ENCODE data around the gene ERAS. TPM values are rescaled to one million over a fixed set of nuclear protein-coding genes. Genes with fewer than 3 reads are reported as not detected.
"Not testable (repeated sequence)": the region's sequence is repeated elsewhere in the genome, so short reads cannot be mapped to it uniquely, and the experiment has no call there.

Gene ERAS
- total RNA-seq, 1 donor from 2014 or later, result not detected

DNA sequence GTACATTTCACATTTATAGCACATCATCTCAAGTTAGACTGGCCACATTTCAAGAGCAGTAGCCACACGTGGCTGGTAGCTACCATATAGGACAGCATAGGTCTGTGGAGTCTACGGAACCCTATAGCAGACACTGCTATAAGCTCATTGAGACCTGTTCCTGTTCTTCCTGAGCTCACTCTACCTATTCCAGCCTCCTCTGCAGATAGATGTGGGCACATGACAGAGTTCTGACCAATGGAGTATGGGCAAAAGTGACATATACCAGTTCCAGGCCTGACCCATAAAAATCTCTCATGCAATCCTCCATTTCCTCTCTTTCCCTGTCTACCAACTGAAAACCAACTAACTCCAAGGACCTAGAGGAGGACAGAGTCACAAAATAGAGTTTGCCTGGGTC, 28.0 kb upstream of the ERAS start:
- no peak for DNase-seq

DNA sequence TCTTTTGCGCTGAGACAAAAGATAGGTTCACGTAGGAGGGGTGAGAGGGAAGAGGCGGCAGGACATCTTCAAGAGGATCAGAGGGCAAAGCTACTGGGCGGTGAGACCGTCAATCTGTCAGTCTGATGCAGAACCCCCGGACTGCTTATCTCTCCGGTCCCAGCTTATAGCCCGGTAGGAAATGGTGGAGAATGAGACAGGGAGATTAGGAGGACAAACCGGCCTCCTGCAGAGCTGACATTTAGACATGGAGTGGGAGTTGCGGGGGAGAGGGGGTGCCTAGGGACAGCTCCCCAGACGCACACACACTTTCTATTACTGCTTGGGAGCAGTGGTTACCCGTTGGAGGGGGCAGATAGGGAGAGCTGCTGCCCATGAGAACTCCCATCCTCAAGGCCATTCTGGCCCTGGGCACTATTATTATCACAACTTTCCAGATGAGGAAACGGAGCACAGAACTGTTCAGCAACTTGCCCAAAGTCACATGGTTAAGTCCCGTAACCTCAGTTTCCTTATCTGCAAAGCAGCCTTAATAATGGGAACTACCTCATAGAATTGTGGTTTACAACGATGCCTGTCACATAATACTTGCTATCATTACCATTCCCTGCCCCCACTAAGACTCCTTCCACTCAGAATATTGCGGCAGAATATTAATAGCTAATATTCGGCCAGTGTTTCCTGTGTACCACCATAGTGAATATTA, 25.6 kb upstream of the ERAS start:
- peak; percentile 61 for DNase-seq

DNA sequence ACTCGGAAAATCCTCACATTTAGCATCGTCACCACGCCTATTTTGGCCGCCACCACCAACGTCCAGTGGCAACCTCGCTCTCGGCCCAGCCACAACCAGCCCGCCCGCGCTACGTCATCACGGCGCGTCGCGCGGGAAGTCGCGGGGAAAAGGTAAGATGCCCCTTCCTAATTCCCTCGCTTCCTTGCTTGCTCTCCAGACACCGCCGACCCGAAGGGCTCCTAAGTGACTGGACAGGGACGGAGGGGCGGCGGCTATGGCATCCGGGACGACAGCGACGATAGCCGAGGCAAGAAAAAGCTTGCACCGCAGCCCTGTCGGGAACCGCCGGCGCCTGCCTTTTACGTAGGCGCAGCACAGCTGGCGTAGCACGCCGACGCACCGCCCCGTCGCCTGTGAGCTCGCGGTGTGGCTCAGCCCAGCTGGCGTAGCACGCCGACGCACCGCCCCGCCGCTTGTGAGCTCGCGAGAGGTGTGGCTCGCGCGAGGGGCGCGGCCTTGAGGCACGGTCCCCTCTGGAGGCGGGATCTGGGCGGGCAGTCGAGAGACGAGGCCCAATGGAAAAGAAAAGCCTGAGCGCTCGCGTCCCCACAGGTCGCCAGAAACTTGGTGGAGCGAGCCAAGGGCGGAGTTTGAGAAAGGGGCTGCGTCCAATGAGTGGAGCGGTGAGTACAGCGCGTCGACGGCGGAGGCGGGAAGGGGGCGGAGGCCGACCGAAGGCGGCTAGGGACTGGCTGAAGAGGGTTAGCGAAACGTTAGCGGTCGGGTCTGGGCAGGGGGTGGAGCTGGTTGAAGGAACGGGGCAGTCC, 24.8 kb upstream of the ERAS start, which contains the start of gene HDAC6:
Gene HDAC6, plus strand, starts transcription at position 788 of the 809 bp plus-strand sequence. CDS start 626 bp downstream, outside the sequence.
- DNase-seq, result peak; percentile 97

DNA sequence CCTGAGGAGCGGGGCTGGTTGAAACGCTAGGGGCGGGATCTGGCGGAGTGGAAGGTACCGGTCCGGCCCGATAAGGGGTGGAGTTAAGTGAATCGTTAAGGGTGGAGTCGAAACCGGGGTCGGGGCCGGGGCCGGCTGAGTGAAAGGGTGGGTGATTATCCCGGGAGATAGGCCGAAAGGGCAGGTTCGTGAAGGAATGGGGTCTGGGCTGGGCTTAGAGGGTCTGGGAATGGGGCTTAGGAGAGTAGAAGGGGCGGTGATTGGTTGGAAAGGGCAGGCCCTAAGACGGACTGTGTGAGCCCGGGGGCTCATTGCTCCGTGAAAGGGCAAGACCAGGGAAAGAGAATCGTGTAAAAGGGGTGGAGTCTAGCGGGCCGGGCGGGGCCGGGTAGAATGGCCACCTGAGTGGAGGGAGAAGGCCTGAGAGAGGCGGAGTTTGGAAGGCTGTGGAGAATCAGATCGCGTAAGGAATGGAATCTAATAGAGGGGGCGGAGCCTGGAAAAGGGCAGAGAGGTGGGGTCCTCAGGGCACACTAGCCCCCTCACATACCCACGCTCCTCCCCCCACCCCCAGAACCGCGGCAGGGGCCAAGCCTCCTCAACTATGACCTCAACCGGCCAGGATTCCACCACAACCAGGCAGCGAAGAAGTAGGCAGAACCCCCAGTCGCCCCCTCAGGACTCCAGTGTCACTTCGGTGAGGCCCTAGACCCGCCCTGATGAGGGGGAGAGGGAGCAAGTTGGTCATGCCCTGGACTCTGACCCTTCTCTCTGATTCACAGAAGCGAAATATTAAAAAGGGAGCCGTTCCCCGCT, 24.0 kb upstream of the ERAS start:
- DNase-seq, result peak; percentile 53

DNA sequence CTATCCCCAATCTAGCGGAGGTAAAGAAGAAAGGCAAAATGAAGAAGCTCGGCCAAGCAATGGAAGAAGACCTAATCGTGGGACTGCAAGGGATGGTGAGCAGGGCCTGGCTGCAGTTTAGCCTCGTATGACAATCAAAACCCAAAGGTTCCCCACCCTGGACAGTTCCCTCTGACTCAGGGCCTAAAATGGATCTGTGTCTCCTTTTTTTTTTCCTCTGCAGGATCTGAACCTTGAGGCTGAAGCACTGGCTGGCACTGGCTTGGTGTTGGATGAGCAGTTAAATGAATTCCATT, 23.5 kb upstream of the ERAS start:
- DNase-seq, result no peak

DNA sequence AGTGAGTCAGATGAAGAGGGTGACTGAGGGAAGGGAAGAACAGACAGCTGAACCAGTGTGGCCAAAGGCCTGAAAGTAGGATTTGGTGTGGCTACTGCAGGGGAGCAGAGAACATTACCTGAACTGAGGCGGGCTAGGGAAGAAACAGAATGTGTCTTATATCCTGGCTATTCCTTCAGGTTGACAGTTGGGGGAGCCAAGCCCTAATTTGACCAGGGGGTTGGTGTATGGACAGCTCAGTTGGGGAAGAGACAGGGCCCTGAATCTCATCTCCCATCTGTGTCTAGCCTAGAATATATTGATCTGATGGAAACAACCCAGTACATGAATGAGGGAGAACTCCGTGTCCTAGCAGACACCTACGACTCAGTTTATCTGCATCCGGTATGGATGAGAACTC, 20.2 kb upstream of the ERAS start:
- no peak for DNase-seq

DNA sequence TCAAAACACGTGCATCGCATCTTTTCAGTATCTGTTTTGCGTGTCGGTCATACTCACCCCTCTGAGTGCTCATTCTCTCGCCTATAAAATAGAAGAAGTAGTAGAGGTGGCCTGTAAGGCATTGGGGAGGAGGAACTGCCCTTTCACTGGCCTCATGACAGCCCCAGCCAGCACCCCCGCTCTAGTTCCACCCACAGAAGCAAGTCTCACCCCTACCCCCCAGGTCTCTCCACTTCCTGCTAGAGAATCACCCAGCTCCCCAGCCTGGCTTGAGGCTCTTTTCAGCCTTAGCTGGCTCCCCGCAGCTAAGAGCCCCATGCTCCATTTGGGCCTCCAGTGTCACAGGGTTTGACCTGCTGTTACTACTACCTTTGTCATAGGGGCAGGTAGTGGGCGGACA, 12.7 kb upstream of the ERAS start:
- no peak for DNase-seq

DNA sequence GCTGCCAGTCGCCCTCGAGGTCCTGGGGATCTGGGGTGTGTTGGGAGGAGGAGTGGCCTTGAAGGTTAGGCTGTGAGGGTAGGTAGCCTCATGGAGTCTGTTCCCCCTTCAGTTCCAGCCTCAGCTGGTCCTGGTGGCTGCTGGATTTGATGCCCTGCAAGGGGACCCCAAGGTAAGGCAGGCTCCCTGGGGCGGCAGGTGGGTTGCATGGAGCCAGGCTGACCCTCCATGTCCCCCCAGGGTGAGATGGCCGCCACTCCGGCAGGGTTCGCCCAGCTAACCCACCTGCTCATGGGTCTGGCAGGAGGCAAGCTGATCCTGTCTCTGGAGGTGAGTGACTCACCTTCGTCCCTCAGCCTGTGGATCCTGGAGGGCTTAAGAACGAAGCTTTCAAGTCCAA, 11.6 kb upstream of the ERAS start:
- DNase-seq, result no peak

DNA sequence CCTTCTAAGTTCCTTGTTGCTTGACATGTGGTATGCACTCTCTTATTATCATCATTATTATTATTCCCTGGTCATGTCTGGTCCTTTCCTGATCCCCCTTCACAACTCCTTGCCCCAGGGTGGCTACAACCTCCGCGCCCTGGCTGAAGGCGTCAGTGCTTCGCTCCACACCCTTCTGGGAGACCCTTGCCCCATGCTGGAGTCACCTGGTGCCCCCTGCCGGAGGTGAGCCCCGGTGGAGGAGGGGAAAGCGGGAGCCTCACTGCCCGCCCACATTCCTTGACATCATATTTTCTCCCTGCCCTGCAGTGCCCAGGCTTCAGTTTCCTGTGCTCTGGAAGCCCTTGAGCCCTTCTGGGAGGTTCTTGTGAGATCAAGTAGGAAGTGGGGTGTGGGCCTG, 11.0 kb upstream of the ERAS start:
- DNase-seq, result no peak

DNA sequence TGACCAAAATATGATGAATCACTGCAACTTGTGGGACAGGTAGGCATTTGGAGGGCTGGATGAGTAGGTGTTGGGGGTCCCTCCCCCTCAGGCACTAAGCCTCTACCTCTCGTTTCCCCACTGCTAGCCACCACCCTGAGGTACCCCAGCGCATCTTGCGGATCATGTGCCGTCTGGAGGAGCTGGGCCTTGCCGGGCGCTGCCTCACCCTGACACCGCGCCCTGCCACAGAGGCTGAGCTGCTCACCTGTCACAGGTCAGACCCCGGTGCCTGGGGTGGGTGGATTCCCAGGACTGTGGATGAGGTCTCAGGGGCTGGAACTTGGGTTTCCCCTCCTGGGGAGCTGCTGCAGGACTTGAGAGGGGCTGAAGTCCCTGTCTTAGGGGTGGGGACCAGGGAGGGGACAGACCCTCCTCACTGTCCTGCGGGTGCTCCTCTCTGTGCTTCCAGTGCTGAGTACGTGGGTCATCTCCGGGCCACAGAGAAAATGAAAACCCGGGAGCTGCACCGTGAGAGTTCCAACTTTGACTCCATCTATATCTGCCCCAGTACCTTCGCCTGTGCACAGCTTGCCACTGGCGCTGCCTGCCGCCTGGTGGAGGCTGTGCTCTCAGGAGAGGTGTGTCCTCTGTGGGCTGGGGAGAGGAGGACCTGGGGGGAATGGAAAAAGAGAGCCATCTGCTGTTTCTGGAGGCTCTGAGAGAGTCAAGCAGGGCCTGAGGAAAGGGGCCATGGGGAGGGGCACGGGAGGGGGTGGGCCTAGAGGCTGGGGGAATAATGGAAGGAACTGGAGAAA, 10.1 kb upstream of the ERAS start:
- no peak for DNase-seq

DNA sequence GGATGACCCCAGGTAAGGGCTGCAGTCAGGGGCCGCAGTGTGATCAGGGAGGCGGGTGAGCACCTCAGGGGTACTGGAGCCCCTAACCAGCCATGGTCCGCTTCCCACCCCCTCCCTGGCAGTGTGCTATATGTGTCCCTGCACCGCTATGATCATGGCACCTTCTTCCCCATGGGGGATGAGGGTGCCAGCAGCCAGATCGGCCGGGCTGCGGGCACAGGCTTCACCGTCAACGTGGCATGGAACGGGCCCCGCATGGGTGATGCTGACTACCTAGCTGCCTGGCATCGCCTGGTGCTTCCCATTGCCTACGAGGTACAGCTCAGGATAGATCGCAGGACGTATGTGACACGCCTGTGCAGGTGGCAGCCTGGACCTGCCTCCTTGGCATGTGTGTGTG, 8.2 kb upstream of the ERAS start:
- DNase-seq, result no peak

DNA sequence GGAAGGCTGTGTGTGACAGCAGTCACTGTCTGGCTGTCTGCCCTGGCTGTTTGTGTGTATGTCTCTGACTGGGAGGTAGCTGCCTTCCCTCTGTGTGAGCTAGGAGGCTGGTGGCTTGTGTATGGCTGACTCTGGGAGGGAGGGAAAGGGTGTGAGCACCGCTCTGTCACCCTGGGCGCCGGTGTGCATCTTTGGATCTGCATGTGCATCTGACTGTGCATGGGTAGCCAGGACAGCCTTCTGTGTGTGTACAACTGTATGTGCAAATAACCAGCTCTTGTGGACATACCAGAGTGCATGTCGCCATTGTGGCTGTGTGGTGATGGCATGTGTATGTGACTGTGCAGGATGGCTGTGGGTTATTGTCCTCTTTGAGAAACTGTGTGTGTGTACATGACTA, 7.4 kb upstream of the ERAS start:
- DNase-seq, result no peak

DNA sequence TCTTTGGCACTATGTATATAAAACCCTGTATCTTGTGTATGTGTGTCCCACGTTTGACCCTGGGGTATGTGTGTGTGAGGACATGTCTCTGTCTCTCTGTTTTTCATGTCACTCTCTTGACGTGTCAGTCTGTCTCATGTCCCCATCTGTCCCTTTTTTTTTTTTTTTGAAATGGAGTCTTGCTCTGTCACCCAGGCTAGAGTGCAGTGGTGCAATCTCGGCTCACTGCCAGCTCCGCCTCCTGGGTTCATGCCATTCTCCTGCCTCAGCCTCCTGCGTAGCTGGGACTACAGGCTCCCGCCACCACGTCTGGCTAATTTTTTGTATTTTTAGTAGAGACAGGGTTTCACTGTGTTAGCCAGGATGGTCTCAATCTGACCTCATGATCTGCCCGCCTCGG, 6.9 kb upstream of the ERAS start:
- not testable (repeated sequence) for DNase-seq

DNA sequence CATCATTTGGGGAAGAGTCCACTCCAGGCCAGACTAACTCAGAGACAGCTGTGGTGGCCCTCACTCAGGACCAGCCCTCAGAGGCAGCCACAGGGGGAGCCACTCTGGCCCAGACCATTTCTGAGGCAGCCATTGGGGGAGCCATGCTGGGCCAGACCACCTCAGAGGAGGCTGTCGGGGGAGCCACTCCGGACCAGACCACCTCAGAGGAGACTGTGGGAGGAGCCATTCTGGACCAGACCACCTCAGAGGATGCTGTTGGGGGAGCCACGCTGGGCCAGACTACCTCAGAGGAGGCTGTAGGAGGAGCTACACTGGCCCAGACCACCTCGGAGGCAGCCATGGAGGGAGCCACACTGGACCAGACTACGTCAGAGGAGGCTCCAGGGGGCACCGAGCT, 3.3 kb upstream of the ERAS start:
- no peak for DNase-seq

DNA sequence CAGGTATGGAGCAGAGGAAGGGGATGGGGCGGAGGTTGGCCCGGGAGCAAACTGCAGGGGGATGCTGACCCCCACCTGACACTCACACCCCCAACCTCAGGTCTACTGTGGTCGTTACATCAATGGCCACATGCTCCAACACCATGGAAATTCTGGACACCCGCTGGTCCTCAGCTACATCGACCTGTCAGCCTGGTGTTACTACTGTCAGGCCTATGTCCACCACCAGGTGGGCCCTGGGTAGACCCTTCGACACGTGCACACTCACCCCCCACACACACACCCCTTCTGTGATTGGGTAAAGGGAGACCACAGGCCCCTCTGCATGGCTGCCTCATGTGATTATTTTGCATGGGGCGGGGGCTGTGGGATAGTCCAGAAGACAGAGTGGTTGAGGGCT, 2.2 kb upstream of the ERAS start:
- DNase-seq, result no peak

DNA sequence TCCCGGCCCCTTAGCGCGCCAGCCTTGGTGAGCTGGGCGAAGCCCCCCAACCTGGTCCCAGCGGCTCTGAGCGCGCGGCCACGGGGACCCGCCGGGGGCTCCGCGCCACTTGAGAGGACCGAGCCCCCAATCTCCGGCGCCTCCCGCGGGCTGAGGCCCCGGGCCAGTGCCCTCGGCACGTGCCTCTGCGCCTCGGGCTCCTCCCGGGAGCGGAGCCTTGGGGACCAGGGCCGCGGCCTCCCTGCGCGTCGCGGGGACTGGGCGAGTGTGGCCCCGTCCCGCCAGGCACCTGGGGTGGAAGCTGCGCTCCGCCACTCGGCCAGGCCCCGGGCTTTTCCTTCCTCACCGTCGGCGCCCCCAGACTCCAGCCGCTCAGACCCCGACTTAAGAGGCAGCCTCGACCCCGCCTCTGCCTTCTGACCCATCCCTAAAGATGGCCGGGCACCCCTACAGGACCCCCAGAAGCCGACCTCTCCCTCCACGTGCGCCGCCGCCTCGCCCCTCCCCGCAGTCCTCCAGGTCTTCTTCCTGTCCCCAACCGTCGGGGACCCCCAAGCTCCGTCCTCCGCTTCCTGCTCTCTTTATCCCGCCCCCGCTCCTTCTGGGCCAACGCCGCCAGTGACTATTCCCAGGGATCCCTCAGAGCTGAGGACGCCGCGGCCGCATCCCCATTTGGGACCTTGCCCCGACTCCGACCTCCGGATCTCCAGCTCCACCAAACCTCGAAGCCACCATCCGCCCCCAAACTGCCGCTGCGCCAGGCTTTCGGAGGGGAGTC, 752 bp downstream of the ERAS start:
- DNase-seq, result no peak

DNA sequence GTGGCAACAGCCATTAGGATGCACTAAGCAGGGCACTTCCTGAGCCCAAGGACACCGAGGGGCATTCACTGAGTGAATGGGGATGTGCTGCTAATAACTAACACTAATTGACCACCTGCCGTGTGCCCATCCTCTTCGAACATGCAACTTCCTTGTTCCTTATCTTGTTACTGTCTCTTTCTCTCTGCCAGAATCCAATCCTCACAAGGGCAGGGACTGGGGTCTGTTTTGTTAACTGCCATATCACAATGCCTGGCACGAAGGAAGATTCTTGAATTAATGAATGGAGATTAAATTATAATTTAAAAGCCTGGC, 1.3 kb downstream of the ERAS start:
- no peak for DNase-seq

DNA sequence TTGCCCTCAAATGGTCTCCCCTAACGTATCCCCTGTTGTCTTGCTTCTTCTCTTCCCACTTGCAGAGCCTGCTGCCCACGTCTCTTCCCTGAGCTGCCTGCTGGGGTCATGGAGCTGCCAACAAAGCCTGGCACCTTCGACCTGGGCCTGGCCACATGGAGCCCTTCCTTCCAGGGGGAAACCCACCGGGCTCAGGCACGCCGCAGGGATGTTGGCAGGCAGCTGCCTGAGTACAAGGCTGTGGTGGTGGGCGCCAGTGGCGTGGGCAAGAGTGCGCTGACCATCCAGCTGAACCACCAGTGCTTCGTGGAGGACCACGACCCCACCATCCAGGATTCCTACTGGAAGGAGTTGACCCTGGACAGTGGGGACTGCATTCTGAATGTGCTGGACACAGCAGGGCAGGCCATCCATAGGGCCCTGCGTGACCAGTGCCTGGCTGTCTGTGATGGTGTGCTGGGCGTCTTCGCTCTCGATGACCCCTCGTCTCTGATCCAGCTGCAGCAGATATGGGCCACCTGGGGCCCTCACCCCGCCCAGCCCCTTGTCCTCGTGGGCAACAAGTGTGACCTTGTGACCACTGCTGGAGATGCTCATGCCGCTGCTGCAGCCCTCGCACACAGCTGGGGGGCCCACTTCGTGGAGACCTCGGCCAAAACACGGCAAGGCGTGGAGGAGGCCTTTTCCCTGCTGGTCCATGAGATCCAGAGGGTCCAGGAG, 2.9 kb downstream of the ERAS start:
- no peak for DNase-seq

DNA sequence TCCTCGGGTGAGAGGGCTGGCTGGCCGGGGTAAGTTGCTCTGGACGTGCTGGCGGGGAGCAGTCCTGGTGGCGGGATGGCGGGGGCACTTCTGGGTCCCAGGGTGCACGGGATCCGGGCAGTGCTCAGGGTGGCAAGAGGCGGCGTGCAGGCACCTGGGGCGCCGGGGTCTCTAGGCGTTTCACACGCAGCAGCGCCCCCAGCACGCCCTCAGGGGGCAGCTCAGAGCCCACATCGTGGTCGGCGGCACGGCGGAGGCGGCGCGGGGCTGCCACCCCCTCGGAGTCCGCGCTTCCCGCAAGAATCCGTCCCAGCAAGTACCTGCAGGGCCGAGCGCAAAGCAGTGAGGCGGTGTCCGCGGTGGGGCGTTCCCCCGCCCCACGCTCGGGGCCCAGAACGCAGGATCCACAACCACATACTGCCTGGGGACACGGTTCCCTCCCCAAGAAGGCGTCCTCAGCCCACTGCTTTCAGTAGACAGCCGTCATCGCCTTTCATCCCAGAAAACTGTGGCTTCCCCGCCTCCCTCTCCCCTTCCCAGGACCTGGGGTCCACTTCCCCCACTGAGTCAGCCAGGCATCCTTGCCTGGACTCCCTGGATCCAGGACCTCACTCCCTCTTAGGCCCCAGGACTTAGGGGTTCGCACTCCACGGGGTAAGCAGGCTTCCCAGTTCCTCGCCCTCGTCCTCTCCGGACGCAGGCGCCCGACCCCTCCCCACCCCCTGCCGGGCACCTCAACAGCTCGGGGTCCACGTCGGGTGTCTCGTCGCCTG, 5.0 kb downstream of the ERAS start:
- DNase-seq, result no peak

DNA sequence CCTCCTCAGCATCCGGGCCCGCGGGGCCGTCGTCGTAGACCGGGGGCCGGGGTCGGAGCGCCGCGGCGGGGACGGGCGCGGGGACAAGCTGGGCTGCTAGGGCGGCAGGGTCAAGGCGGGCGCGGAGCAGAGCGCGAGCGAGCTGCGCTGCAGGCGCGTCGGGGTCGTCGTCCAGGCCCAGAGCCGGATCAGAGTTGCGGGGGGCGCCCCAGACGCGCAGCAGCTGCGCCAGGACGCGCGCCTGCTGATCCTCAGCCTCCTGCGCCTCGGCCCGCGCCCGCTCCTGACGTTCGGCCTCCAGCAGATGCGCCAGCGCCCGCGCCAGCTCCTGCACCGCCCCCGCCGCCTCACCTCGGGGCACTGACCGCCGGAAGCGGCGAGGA, 5.6 kb downstream of the ERAS start:
- DNase-seq, result no peak
